ENCODE data around the gene METTL25B. TPM values are rescaled to one million over a fixed set of nuclear protein-coding genes. Genes with fewer than 3 reads are reported as not detected.

METTL25B gene
- total and polyA plus RNA-seq, 2 of the 13 experiments (the other 11 are each of a cell fraction or from before 2014, with no cell fraction given) = 11.9 to 24.0 TPM

GRCh38 chr1:156681196-156681960, 46.9 kb upstream of the METTL25B start:
- FAIRE-seq (no peak), ATAC-seq (no peak), DNase-seq (ENCODE audit: low spot score) (no peak)
- CTCF ChIA-PET (ENCODE audit: low intra/inter-chr PET ratio, low total read pairs) = no interaction called here
- H3K27me3 ChIP-seq (ENCODE audit: control insufficient read depth in 1 of 2, insufficient read depth in 2 of 2, low read length in 2 of 2) = peaks cover 6 to 49% of the 10 kb centered on the region in 2 experiments
- 18% methylated on average over 5 of the region's 8 CpGs for WGBS (ENCODE audit: low lambda C conversion rate)
- no peaks in the 10 kb centered on the region for H3K36me3 ChIP-seq (replicated peaks in 1 of 2; ENCODE audit: control insufficient read depth in 1 of 2, insufficient read depth in 2 of 2, low read length in 2 of 2)
- no peak overlapping the region for H3K4me3 ChIP-seq (replicated peaks in 1 of 3; ENCODE audit: insufficient read depth in 1 of 3, low read depth in 2 of 3, low read length in 3 of 3)
- BruUV-seq (replicated peaks) = no TSS peak
- in situ Hi-C loops (cut with HindIII; ENCODE audit: extremely low pct_ligation_motif_present, low pct_unique_long_range_greater_than_20kb) = no loop called here
- intact Hi-C loops (cut with micrococcal nuclease; ENCODE audit: unreplicated experiment) = no loop called here
- H3K4me2 ChIP-seq (ENCODE audit: low read depth, low read length) = no peak overlapping the region
- H3K27ac ChIP-seq (ENCODE audit: extremely low read length, insufficient read depth, low read length) = no peak overlapping the region
- no peak overlapping the region for H2AFZ ChIP-seq (ENCODE audit: low read length)
- TF ChIP-seq ZNF704 (CRISPR knock-in tag; IDR thresholded peaks at IDR 0.05; ENCODE audit: borderline replicate concordance) (no peak), TEF (CRISPR knock-in tag; IDR thresholded peaks at IDR 0.05) (no peak), PBX2 (CRISPR knock-in tag; IDR thresholded peaks at IDR 0.05) (no peak), ZC3H13 (CRISPR knock-in tag; IDR thresholded peaks at IDR 0.05) (no peak), ZNF780A (CRISPR knock-in tag; IDR thresholded peaks at IDR 0.05) (no peak), CCAR2 (optimal IDR thresholded peaks at IDR 0.05; ENCODE audit: low read depth, low read length) (no peak), ZNF574 (CRISPR knock-in tag; IDR thresholded peaks at IDR 0.05) (no peak)
- no peaks in the 10 kb centered on the region for H4K20me1 ChIP-seq (ENCODE audit: insufficient read depth, low read length)
- H3K79me2 ChIP-seq (ENCODE audit: insufficient read depth, low read length) = peaks cover 2% of the 10 kb centered on the region
- H3K9me3 ChIP-seq (ENCODE audit: low read length) = no peaks in the 10 kb centered on the region
- H3K9ac ChIP-seq (ENCODE audit: insufficient read depth, low read depth, low read length) = no peak overlapping the region
- POLR2A ChIA-PET = interaction anchor here (1.4 kb wide), 1 partner anchor 20 kb away, joined by 4 read pairs; no protein-coding TSS in a partner anchor
- peaks cover 29% of the 10 kb centered on the region for H3K4me1 ChIP-seq (ENCODE audit: insufficient read depth, low read length)

Data from HepG2 (cell line).